GM18526 (cell line): ENCODE data around the gene IMMT.

Experiments
- POLR2A ChIP-seq: IDR thresholded peaks from 3 replicates; pipeline ENCODE4 v1.6.1; 2011; ENCODE audit not compliant: insufficient read length; ENCODE audit errors: extremely low read depth

Gene IMMT

DNA sequence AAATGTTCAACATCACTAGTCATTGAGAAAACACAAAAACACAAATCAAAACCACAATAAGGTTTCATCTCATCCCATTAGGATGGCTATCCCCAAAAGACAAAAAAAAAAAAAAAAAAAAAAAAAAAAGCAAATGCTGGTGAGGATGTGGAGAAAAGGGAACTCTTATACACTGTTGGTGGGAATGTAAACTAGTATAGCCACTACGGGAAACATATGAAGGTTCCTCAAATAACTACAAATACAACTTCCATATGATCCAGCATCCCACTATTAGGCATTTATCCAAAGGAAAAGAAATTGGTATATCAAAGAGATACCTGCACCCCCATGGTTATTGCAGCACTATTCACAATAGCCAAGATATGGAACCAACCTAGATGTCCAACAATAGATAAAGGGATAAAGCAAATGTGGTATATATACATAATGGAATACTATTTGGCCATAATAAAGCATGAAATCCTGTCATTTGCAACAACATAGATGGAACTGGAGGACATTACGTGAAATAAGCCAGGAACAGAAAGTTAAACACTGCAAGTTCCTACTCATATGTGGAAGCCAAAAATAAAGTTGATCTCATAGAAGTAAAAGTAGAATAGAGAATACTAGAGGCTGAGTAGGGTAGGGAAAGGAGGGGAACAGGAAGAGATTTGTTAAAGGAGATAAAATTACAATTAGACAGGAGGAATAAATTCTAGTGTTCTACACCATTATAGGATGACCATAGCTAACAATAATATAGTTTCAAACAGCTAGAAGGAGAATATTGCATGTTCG is 98.0 kb downstream of the IMMT start:
- TF ChIP-seq POLR2A: no peak

DNA sequence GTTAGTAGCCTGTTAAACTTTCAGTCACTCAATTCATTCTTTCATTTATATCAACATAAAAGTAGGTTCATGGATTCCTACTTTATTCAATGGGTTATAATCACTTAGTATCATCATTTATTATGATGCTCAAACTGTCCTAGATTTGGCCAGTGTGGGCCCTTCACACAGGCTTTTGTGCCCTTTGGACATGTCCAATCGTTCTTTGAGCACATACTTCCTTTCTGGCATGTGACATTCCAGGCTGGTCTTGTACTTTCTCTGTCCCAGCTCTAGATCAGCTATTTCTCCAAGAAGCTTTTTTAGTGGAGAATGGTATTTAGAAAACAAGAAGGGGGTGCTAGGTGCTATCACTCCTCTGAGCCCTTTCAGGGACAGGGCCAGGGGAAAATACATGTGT is 101.0 kb downstream of the IMMT start:
- TF ChIP-seq POLR2A: no peak
